Testis (tissue), 2 donors: Measurements from ENCODE around the gene CRYBA1.

Experiments used
- POLR2A ChIP-seq: fragments of 450-650 bp; IDR thresholded peaks from one replicate; pipeline ENCODE4 v1.6.1; 2017; ENCODE audit warnings: antibody characterized with exemption, mild to moderate bottlenecking, moderate library complexity
- TF ChIP-seq, protein P1 (sequence below), 3 experiments: fragments of 450-650 bp in 2 of 3; fragments of 200-600 bp in 1 of 3; sonication (generic) in 1 of 3; IDR thresholded peaks; one replicate each; pipeline ENCODE4 v1.5.1; 2016 to 2019; ENCODE audit warnings: antibody characterized with exemption in 3 of 3, mild to moderate bottlenecking in 2 of 3, moderate library complexity in 1 of 3

DNA sequence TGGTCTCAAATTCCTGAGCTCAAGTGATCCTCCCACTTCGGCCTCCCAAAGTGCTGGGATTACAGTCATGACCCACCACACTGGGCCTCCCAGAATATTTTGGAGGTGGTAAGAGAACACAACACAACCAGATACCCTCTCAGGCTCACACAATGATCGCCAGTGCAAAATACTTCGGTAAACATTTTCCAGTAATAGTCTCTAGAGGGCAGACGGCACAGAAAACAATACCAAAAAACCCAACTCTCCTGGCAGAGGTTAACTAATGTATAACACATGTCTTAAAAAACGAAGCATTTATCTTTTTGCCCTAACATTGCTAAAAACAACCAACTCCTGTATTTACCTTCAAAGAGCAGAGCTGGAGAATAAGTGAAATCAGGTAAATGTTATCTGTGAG, 36.8 kb downstream of the CRYBA1 start:
- TF ChIP-seq, protein P1, sequence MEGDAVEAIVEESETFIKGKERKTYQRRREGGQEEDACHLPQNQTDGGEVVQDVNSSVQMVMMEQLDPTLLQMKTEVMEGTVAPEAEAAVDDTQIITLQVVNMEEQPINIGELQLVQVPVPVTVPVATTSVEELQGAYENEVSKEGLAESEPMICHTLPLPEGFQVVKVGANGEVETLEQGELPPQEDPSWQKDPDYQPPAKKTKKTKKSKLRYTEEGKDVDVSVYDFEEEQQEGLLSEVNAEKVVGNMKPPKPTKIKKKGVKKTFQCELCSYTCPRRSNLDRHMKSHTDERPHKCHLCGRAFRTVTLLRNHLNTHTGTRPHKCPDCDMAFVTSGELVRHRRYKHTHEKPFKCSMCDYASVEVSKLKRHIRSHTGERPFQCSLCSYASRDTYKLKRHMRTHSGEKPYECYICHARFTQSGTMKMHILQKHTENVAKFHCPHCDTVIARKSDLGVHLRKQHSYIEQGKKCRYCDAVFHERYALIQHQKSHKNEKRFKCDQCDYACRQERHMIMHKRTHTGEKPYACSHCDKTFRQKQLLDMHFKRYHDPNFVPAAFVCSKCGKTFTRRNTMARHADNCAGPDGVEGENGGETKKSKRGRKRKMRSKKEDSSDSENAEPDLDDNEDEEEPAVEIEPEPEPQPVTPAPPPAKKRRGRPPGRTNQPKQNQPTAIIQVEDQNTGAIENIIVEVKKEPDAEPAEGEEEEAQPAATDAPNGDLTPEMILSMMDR (IDR thresholded peaks at IDR 0.05): no peak
- no peak for TF ChIP-seq POLR2A
